H9 (cell line): ENCODE results near the gene MRPL41. TPM values are rescaled to one million over a fixed set of nuclear protein-coding genes. Genes with fewer than 3 reads are reported as not detected.

Experiments used
- DNase-seq: peaks from one replicate; pipeline ENCODE4 v3.0.0-alpha.2; 2017
- H2AFZ ChIP-seq: one replicate; pipeline ENCODE4 v1.6.1; 2013; ENCODE audit warnings: mild to moderate bottlenecking, low read length, control low read depth, moderate library complexity
- H2AK5ac ChIP-seq: 2 replicates; pipeline ENCODE4 v1.6.1; 2013; ENCODE audit warnings: low read length, control low read depth, mixed read lengths; ENCODE audit not compliant: insufficient read length
- H2BK120ac ChIP-seq: one replicate; pipeline ENCODE4 v1.6.1; 2013; ENCODE audit warnings: low read depth, mild to moderate bottlenecking, low read length, control low read depth, inconsistent platforms; ENCODE audit not compliant: poor library complexity, severe bottlenecking
- H2BK12ac ChIP-seq: 2 replicates; pipeline ENCODE4 v1.6.1; 2013; ENCODE audit warnings: low read length, control low read depth, mixed read lengths, low read depth; ENCODE audit not compliant: insufficient read length
- H2BK15ac ChIP-seq: 2 replicates; pipeline ENCODE4 v1.6.1; 2013; ENCODE audit warnings: low read depth, low read length, control low read depth
- H2BK20ac ChIP-seq: one replicate; pipeline ENCODE4 v1.6.1; 2013; ENCODE audit warnings: low read depth, mild to moderate bottlenecking, low read length, control low read depth, inconsistent platforms; ENCODE audit not compliant: poor library complexity, severe bottlenecking
- H2BK5ac ChIP-seq: 2 replicates; pipeline ENCODE4 v1.6.1; 2013; ENCODE audit warnings: low read length, control low read depth, mixed read lengths; ENCODE audit not compliant: insufficient read length
- H3K14ac ChIP-seq: 2 replicates; pipeline ENCODE4 v1.6.1; 2013; ENCODE audit warnings: low read length, control low read depth; ENCODE audit not compliant: insufficient read depth
- H3K18ac ChIP-seq: 2 replicates; pipeline ENCODE4 v1.6.1; 2013; ENCODE audit warnings: low read depth, mild to moderate bottlenecking, mixed read lengths, low read length, control low read depth; ENCODE audit not compliant: insufficient read length
- H3K23ac ChIP-seq: 2 replicates; pipeline ENCODE4 v1.6.1; 2013; ENCODE audit warnings: low read length, control low read depth, mixed read lengths, low read depth; ENCODE audit not compliant: insufficient read length
- H3K23me2 ChIP-seq: 2 replicates; pipeline ENCODE4 v1.6.1; 2013; ENCODE audit warnings: low read depth, mild to moderate bottlenecking, mixed read lengths, low read length, control low read depth; ENCODE audit not compliant: insufficient read length, poor library complexity, severe bottlenecking
- H3K27ac ChIP-seq: 2 replicates; pipeline ENCODE4 v1.5.1; 2013; ENCODE audit warnings: low read length, control low read depth, mixed read lengths, low read depth; ENCODE audit not compliant: insufficient read length
- H3K27me3 ChIP-seq: 2 replicates; pipeline ENCODE4 v1.6.1; 2013; ENCODE audit warnings: low read length, control low read depth, inconsistent platforms; ENCODE audit not compliant: insufficient read depth
- H3K4ac ChIP-seq: 2 replicates; pipeline ENCODE4 v1.6.1; 2013; ENCODE audit warnings: low read depth, mild to moderate bottlenecking, control low read depth, inconsistent platforms, low read length, moderate library complexity
- H3K4me1 ChIP-seq: 2 replicates; pipeline ENCODE4 v1.6.1; 2013; ENCODE audit warnings: low read length, control low read depth, inconsistent platforms; ENCODE audit not compliant: insufficient read depth
- H3K4me2 ChIP-seq: 2 replicates; pipeline ENCODE4 v1.6.1; 2013; ENCODE audit warnings: low read length, control low read depth, mixed read lengths; ENCODE audit not compliant: insufficient read length, insufficient read depth
- H3K56ac ChIP-seq: 2 replicates; pipeline ENCODE4 v1.6.1; 2013; ENCODE audit warnings: low read depth, mild to moderate bottlenecking, mixed read lengths, low read length, control low read depth; ENCODE audit not compliant: insufficient read length
- H3K79me1 ChIP-seq: 2 replicates; pipeline ENCODE4 v1.6.1; 2013; ENCODE audit warnings: low read depth, mild to moderate bottlenecking, moderate library complexity, low read length, control low read depth, inconsistent platforms; ENCODE audit not compliant: insufficient read depth, poor library complexity, severe bottlenecking
- H3K79me2 ChIP-seq: 2 replicates; pipeline ENCODE4 v1.6.1; 2013; ENCODE audit warnings: low read length, control low read depth, inconsistent platforms; ENCODE audit not compliant: insufficient read depth
- H3K9ac ChIP-seq: 2 replicates; pipeline ENCODE4 v1.6.1; 2013; ENCODE audit warnings: low read length, control low read depth, mixed read lengths; ENCODE audit not compliant: insufficient read length; ENCODE audit errors: extremely low read depth
- H3K9me3 ChIP-seq: one replicate; pipeline ENCODE4 v1.6.1; 2013; ENCODE audit warnings: low read depth, low read length, inconsistent platforms; ENCODE audit not compliant: control insufficient read depth
- H3T11ph ChIP-seq: one replicate; pipeline ENCODE4 v1.6.1; 2013; ENCODE audit warnings: mild to moderate bottlenecking, low read length, control low read depth, inconsistent platforms
- H4K20me1 ChIP-seq: one replicate; pipeline ENCODE4 v1.6.1; 2013; ENCODE audit not compliant: control insufficient read depth, insufficient read length, insufficient read depth
- H4K5ac ChIP-seq: 2 replicates; pipeline ENCODE4 v1.6.1; 2013; ENCODE audit warnings: low read depth, mild to moderate bottlenecking, mixed read lengths, low read length, control low read depth; ENCODE audit not compliant: insufficient read length
- H4K8ac ChIP-seq: replicated peaks from 2 replicates; pipeline ENCODE4 v1.6.1; 2013; ENCODE audit warnings: low read length, control low read depth, mixed read lengths, low read depth; ENCODE audit not compliant: insufficient read length
- H4K91ac ChIP-seq: 2 replicates; pipeline ENCODE4 v1.6.1; 2013; ENCODE audit warnings: low read depth, mild to moderate bottlenecking, moderate library complexity, mixed read lengths, low read length, control low read depth; ENCODE audit not compliant: insufficient read length
- H3K27ac Mint-ChIP-seq, 3 experiments: 2 replicates in 2 of 3; 3 replicates in 1 of 3; pipeline ENCODE4 v1.8.0; 2020 to 2021; ENCODE audit warnings: mixed read lengths in 3 of 3, mild to moderate bottlenecking in 1 of 3, moderate library complexity in 1 of 3
- H3K27me3 Mint-ChIP-seq: 2 replicates; pipeline ENCODE4 v1.8.0; 2021; ENCODE audit warnings: low read depth, mild to moderate bottlenecking, moderate library complexity, mixed read lengths
- H3K36me3 Mint-ChIP-seq, 3 experiments: 2 replicates in 2 of 3; 3 replicates in 1 of 3; pipeline ENCODE4 v1.8.0; 2020 to 2021; ENCODE audit warnings: low read depth in 3 of 3, mixed read lengths in 3 of 3; ENCODE audit not compliant: insufficient read depth in 1 of 3
- H3K4me1 Mint-ChIP-seq, 2 experiments: 2 replicates each; pipeline ENCODE4 v1.8.0; 2020; ENCODE audit warnings: mixed read lengths in 2 of 2
- H3K4me3 Mint-ChIP-seq, 2 experiments: 2 replicates in 1 of 2; 3 replicates in 1 of 2; pipeline ENCODE4 v1.8.0; 2020 to 2021; ENCODE audit warnings: mild to moderate bottlenecking in 2 of 2, mixed read lengths in 2 of 2, moderate library complexity in 1 of 2
- H3K9me3 Mint-ChIP-seq, 2 experiments: 2 replicates in 1 of 2; 3 replicates in 1 of 2; pipeline ENCODE4 v1.8.0; 2020; ENCODE audit warnings: mild to moderate bottlenecking in 2 of 2, mixed read lengths in 2 of 2, moderate library complexity in 1 of 2
- CTCF ChIP-seq: fragments of 200-600 bp; sonication (generic); conservative IDR thresholded peaks from 3 replicates; pipeline ENCODE4 v1.8.0; 2021; ENCODE audit warnings: antibody characterized with exemption, mild to moderate bottlenecking
- WGBS: extraction: QIAGEN DNeasy Blood & Tissue Kit; methylation state at CpG from one replicate; pipeline ENCODE4 v1.1.7; 2013; ENCODE audit warnings: missing lambda C conversion rate, low lambda C conversion rate, mixed read lengths; ENCODE audit not compliant: insufficient read length; ENCODE audit errors: extremely low coverage; 5-methylcytosine and 5-hydroxymethylcytosine counted together
- total RNA-seq: library from RNA; stranded (reverse); gene quantifications from 2 replicates; pipeline ENCODE4 v1.2.1, GENCODE V29; 2021

MRPL41 gene
- total RNA-seq, 1 experiment from 2014 or later: 52.2 TPM

GRCh38 chr9:137590469-137591383 is 39.0 kb downstream of the MRPL41 start, which contains the start of gene ZMYND19:
Gene ZMYND19, minus strand, starts transcription at chr9:137590512. Its CDS starts 249 bp downstream, at chr9:137590263.
- H3K23me2 ChIP-seq: peaks cover 9% of the 10 kb centered on the region
- Mint-ChIP-seq H3K4me1 (peaks cover 5 to 14% of the 10 kb centered on the region in 2 experiments; a peak in 3 of 4 replicates), H3K27me3 (peaks cover 13% of the 10 kb centered on the region), H3K36me3 (peaks cover 22 to 38% (median 31%) of the 10 kb centered on the region in 3 experiments; a peak in 6 of 7 replicates), H3K27ac (peak within 1 kb of the TSS; percentile 12 to 98 (median 97); a peak in 3 of 7 replicates), H3K4me3 (peak within 1 kb of the TSS; percentile 95 to 99), H3K9me3 (no peaks in the 10 kb centered on the region; a peak in 1 of 5 replicates)
- H4K5ac ChIP-seq: no peak within 1 kb of the TSS
- H2BK20ac ChIP-seq: no peak within 1 kb of the TSS
- H2BK15ac ChIP-seq: no peak within 1 kb of the TSS; the same call in 1 of the 2 replicates
- no CpG with 5 or more reads among the region's 113 CpGs for WGBS
- H4K8ac ChIP-seq: no peak within 1 kb of the TSS
- peaks cover 4% of the 10 kb centered on the region; the same call in 1 of the 2 replicates for H3K4me1 ChIP-seq
- no peak within 1 kb of the TSS for H4K91ac ChIP-seq
- no peaks in the 10 kb centered on the region for H4K20me1 ChIP-seq
- H3K18ac ChIP-seq: peak within 1 kb of the TSS; percentile 51
- H3K79me2 ChIP-seq: peaks cover 4% of the 10 kb centered on the region; the same call in 1 of the 2 replicates
- peak within 1 kb of the TSS; percentile 95 for H3K4me2 ChIP-seq
- no peak within 1 kb of the TSS for H2BK120ac ChIP-seq
- DNase-seq: peak; percentile 85
- no peak within 1 kb of the TSS for H3T11ph ChIP-seq
- H3K9ac ChIP-seq: peak within 1 kb of the TSS; percentile 80
- no peak within 1 kb of the TSS for H3K23ac ChIP-seq
- no peak within 1 kb of the TSS for H2BK12ac ChIP-seq
- H2AK5ac ChIP-seq: no peak within 1 kb of the TSS
- no peaks in the 10 kb centered on the region for H3K27me3 ChIP-seq
- H3K14ac ChIP-seq: peak within 1 kb of the TSS; percentile 87
- H3K79me1 ChIP-seq: peaks cover 6% of the 10 kb centered on the region
- H3K4ac ChIP-seq: no peak within 1 kb of the TSS
- H2BK5ac ChIP-seq: no peak within 1 kb of the TSS
- H2AFZ ChIP-seq: no peak within 1 kb of the TSS
- no peaks in the 10 kb centered on the region for H3K9me3 ChIP-seq
- TF ChIP-seq CTCF: no peak; the same call in 2 of the 3 replicates
- no peak within 1 kb of the TSS for H3K56ac ChIP-seq
- no peak within 1 kb of the TSS for H3K27ac ChIP-seq
